ENCODE results near the gene EPAS1. TPM values are rescaled to one million over a fixed set of nuclear protein-coding genes. Genes with fewer than 3 reads are reported as not detected.

The EPAS1 gene
- total and polyA plus RNA-seq, 9 of the 15 experiments (the other 6 are each of a cell fraction or from before 2014, with no cell fraction given): 0.25 to 11.2 (median 4.1) TPM

GRCh38 chr2:46315103-46315890, 18.1 kb downstream of the EPAS1 start (continued):
- TF ChIP-seq ATF6 (CRISPR knock-in tag; IDR thresholded peaks at IDR 0.05) (no peak), ETV5 (CRISPR knock-in tag; IDR thresholded peaks at IDR 0.05; ENCODE audit: low read depth) (peak; percentile 71), CBX5 (IDR thresholded peaks at IDR 0.05; ENCODE audit: borderline replicate concordance, low read depth) (no peak), ZNF592 (IDR thresholded peaks at IDR 0.05) (peak; percentile 77), ETS1 (conservative IDR thresholded peaks at IDR 0.05; ENCODE audit: control insufficient read depth, low read depth, low read length) (no peak), NR2C2 (CRISPR knock-in tag; IDR thresholded peaks at IDR 0.05) (no peak), NR2C2 (tag; IDR thresholded peaks at IDR 0.05) (peak; percentile 61), POU5F1 (IDR thresholded peaks at IDR 0.05; ENCODE audit: borderline replicate concordance, low read depth, low read length, partially characterized antibody) (no peak), CHCHD3 (CRISPR knock-in tag; IDR thresholded peaks at IDR 0.05) (no peak), POLR2A (conservative IDR thresholded peaks at IDR 0.05) (0 out of 2 replicates have a peak, but pooled peaks have one; percentile 42), HBP1 (CRISPR knock-in tag; IDR thresholded peaks at IDR 0.05) (peak; percentile 9; the same call in 1 of the 2 replicates), SOX6 (IDR thresholded peaks at IDR 0.05) (peak; percentile 84), THRA (IDR thresholded peaks at IDR 0.05) (no peak), ERF (CRISPR knock-in tag; IDR thresholded peaks at IDR 0.05) (no peak), ZNF589 (CRISPR knock-in tag; IDR thresholded peaks at IDR 0.05; ENCODE audit: low read depth) (peak; percentile 92), ZEB2 (IDR thresholded peaks at IDR 0.05) (peak; percentile 94), PCBP2 (IDR thresholded peaks at IDR 0.05; ENCODE audit: low read depth, low read length, poor library complexity, severe bottlenecking) (no peak), STAT5A (IDR thresholded peaks at IDR 0.05; ENCODE audit: borderline replicate concordance, low read length) (peak; percentile 58; the same call in 1 of the 2 replicates)
